Stimulated activated CD8-positive, alpha-beta memory T cell treated with anti-CD3 and anti-CD28 coated beads, Interleukin-12 subunit alpha, Interleukin-12 subunit beta, amount 100 ng/mL, for 24 hours (primary cell): ENCODE measurements around the gene ARRB2.

Experiments used
- DNase-seq: peaks from one replicate; pipeline ENCODE4 v3.0.0-alpha.2; 2020; ENCODE audit errors: extremely low read depth

Gene ARRB2

DNA sequence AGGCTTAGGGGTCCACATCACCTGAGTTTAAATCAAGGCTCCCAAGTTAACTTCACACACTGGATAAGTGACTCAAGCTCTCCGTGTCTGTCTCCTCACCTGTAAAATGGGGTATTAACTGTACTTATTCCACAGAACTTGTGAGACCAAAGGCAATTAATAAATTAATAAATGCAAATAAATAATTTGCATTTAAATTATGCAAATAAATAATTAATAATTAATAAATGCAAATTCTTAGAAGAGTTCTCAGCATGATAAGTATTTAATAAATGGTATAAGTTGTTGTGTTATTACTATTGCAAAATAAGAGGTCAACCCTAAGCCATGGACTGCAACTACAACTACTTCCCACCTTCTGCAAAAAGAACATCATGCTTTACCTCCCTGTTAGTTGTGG is 43.0 kb downstream of the ARRB2 start:
- DNase-seq, result no peak

DNA sequence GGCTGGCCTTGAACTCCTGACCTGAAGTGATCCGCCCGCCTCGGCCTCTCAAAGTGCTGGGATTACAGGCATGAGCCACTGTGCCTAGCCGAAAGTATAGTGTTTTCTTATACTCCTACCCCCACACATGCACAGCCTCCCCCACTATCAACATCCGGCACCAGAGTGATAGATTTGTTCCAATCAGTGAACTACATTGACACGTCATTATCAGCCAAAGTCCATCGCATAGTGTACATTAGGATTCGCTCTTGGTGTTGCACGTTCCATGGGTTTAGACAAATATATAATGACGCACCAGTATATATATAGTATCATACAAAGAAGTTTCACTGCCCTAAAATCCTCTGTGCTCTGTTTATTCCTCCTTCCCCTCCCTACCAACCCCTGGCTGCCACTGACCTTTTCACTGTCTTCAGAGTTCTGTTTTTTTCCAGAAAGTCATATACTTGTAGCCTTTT is 49.4 kb downstream of the ARRB2 start:
- no peak for DNase-seq

DNA sequence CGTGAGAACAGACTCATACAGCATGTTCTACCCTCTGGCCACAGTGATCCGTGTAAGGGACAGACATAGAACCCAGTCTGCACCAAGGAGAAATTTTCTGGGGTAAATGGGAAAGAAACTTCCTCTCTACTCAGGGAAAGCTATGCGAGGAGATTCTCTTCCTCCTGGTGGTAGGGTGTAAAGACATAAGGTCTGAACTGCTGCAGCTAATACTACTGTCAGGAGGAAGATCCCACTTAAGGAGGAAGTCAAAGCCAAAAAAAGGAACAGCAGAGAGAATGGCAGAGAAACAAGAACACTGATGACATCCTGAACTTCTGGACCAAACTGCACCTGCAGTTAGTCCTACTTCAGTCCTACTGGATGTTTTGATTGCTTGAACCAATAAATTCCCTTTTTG is 54.2 kb downstream of the ARRB2 start:
- no peak for DNase-seq

DNA sequence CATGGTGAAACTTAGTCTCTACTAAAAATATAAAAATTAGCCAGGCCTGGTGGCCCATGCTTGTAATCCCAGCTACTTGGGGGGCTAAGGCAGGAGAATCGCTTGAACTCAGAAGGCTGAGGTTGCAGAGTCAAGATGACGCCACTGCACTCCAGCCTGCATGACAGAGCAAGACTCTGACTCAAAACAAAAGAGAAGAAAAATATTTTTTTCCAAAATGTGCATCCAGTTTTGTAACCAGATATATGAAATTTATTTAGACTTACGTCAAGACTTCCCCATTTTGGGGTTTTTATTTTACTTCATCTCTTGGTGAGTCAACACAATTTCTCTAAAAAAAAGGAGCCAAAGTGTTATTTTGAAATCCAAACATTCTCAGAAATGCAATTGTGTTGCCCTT is 55.8 kb downstream of the ARRB2 start:
- DNase-seq, result no peak

DNA sequence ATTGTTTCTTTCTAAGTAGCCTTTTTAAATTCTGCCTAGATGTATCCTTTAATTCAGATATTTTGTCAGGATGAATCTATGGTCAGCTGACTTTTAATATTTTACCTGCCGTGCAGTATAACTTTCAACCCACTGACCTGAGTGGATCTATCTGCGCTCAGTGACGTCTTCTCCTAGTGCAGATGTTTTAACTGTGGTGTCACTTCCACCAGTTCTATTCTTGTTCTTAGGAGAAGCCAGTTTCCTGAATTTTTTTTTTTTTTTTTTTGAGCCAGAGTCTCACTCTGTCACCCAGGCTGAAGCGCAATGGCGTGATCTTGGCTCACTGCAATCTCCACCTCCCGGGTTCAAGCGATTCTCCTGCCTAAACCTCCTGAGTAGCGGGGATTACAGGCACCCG is 56.3 kb downstream of the ARRB2 start:
- DNase-seq, result no peak

DNA sequence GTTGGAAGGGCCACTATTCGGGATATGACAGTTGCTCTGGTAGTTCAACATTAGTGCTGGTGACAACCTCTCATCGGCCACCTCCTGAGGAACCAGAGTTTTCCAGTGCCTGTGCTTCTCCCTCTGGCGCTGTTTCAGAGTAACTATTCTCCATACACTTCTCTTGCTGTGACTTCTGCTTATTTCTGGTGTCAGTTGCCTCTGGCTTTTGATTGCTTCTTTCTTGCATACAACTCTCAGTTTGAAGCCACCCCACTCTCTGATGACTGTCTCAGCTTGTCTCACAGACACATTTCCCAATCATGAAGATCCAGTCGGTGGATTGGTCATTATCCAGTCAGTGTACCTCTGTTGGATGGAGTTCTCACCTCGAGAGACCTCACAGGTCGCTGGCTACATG is 57.9 kb downstream of the ARRB2 start:
- DNase-seq, result no peak

DNA sequence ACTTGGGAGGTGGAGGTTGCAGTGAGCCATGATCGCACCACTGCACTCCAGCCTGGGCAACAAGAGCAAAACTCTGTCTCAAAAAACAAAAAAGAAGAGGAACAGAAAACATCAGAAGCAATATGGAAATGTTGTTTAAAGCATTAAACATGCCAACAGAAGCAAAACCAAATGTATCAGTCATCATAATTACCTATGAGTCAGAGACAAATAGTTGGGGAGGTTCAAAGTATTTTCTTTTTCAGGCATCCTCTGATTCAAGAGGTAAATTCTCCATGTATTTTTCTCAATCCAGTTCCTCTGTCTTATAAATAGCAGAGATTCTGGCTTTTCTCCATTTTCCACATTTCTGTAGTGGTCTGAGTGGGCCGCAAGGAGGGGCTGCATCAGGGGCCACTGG is 59.2 kb downstream of the ARRB2 start:
- no peak for DNase-seq
